GM18502 (cell line): ENCODE measurements around the gene BLM.

Source experiments
- ATAC-seq: cut with Tn5 transposase; IDR thresholded peaks from one replicate; pipeline ENCODE4 v1.9.1; 2021; ENCODE audit warnings: mild to moderate bottlenecking; ENCODE audit not compliant: unreplicated experiment, poor library complexity

BLM gene

GRCh38 chr15:90690585-90690984 is 26.6 kb upstream of the BLM start:
- no peak for ATAC-seq

GRCh38 chr15:90691369-90691768 is 25.8 kb upstream of the BLM start:
- no peak for ATAC-seq

GRCh38 chr15:90691982-90692773 is 25.0 kb upstream of the BLM start:
- ATAC-seq = peak; percentile 58

- no peak for ATAC-seq
Measured at GRCh38 chr15:90694987-90695386, 22.2 kb upstream of the BLM start.

GRCh38 chr15:90697175-90697574 is 20.0 kb upstream of the BLM start:
- ATAC-seq = no peak

GRCh38 chr15:90698629-90699028 is 18.5 kb upstream of the BLM start:
- no peak for ATAC-seq

- ATAC-seq = no peak
Measured at GRCh38 chr15:90701048-90701447, 16.1 kb upstream of the BLM start.

- ATAC-seq = no peak
Measured at GRCh38 chr15:90701880-90702630, 15.1 kb upstream of the BLM start.

- ATAC-seq = no peak
Measured at GRCh38 chr15:90703455-90703854, 13.7 kb upstream of the BLM start.

- ATAC-seq = no peak
Measured at GRCh38 chr15:90705212-90705611, 11.9 kb upstream of the BLM start.

GRCh38 chr15:90706394-90707327 is 10.5 kb upstream of the BLM start:
- no peak for ATAC-seq

GRCh38 chr15:90707489-90707888 is 9.7 kb upstream of the BLM start:
- no peak for ATAC-seq

GRCh38 chr15:90708516-90708915 is 8.6 kb upstream of the BLM start:
- no peak for ATAC-seq

- no peak for ATAC-seq
Measured at GRCh38 chr15:90709278-90709677, 7.9 kb upstream of the BLM start.

- ATAC-seq = no peak
Measured at GRCh38 chr15:90710436-90711027, 6.6 kb upstream of the BLM start.

- ATAC-seq = no peak
Measured at GRCh38 chr15:90711418-90711824, 5.7 kb upstream of the BLM start.

- no peak for ATAC-seq
Measured at GRCh38 chr15:90711842-90712241, 5.3 kb upstream of the BLM start.

- ATAC-seq = no peak
Measured at GRCh38 chr15:90713081-90713480, 4.1 kb upstream of the BLM start.

GRCh38 chr15:90716317-90716975 is 700 bp upstream of the BLM start:
- no peak for ATAC-seq

- no peak for ATAC-seq
Measured at GRCh38 chr15:90718232-90718631, 1.1 kb downstream of the BLM start.
